HepG2 (cell line): ENCODE data around the gene ROM1. TPM values are rescaled to one million over a fixed set of nuclear protein-coding genes. Genes with fewer than 3 reads are reported as not detected.

Experiments used
- CAMTA2 ChIP-seq: sonication (generic); formaldehyde crosslinking; IDR thresholded peaks from 2 replicates; pipeline ENCODE4 v1.4.0; 2020; ENCODE audit warnings: mild to moderate bottlenecking, missing genetic modification reagents, borderline replicate concordance
- GABPB1 ChIP-seq: IDR thresholded peaks from 2 replicates; pipeline ENCODE4 v1.6.1; 2016; ENCODE audit warnings: mild to moderate bottlenecking, missing genetic modification reagents, moderate library complexity, missing compliant biosample characterization
- HOMEZ ChIP-seq: IDR thresholded peaks from 2 replicates; pipeline ENCODE4 v1.6.1; 2016; ENCODE audit warnings: low read depth
- HOXA5 ChIP-seq: sonication (generic); formaldehyde crosslinking; IDR thresholded peaks from 2 replicates; pipeline ENCODE4 v1.4.0; 2020; ENCODE audit warnings: missing genetic modification reagents
- IRF2 ChIP-seq: IDR thresholded peaks from 2 replicates; pipeline ENCODE4 v1.6.1; 2018; ENCODE audit warnings: missing genetic modification reagents, missing compliant biosample characterization
- MYNN ChIP-seq: sonication (generic); formaldehyde crosslinking; IDR thresholded peaks from 2 replicates; pipeline ENCODE4 v1.4.0; 2020; ENCODE audit warnings: mild to moderate bottlenecking, low read depth, missing genetic modification reagents
- NCOA1 ChIP-seq: sonication (generic); formaldehyde crosslinking; IDR thresholded peaks from 2 replicates; pipeline ENCODE4 v1.9.0; 2021; ENCODE audit warnings: missing genetic modification reagents
- NCOR1 ChIP-seq: fragments of 200-600 bp; sonication (generic); IDR thresholded peaks from 2 replicates; pipeline ENCODE4 v1.7.0; 2017; ENCODE audit warnings: antibody characterized with exemption, low read length, borderline replicate concordance
- NFRKB ChIP-seq: fragments of 450-650 bp; IDR thresholded peaks from 2 replicates; pipeline ENCODE4 v1.6.1; 2017
- POLR2A ChIP-seq, 2 experiments: IDR thresholded peaks; 2 replicates each; pipeline ENCODE4 v1.6.1; 2011; ENCODE audit warnings: low read depth in 2 of 2, low read length in 2 of 2, mild to moderate bottlenecking in 1 of 2, moderate library complexity in 1 of 2; ENCODE audit not compliant: insufficient read depth in 1 of 2
- RFX5 ChIP-seq: IDR thresholded peaks from 2 replicates; pipeline ENCODE4 v1.6.1; 2011; ENCODE audit warnings: low read depth, low read length, improper control_type of control experiment
- SALL1 ChIP-seq: sonication (generic); formaldehyde crosslinking; IDR thresholded peaks from 2 replicates; pipeline ENCODE4 v1.8.0; 2022; ENCODE audit warnings: mild to moderate bottlenecking, missing genetic modification reagents
- TFDP1 ChIP-seq: IDR thresholded peaks from 2 replicates; pipeline ENCODE4 v1.6.1; 2016; ENCODE audit warnings: missing compliant biosample characterization, missing genetic modification reagents, borderline replicate concordance
- ZBTB25 ChIP-seq: IDR thresholded peaks from 2 replicates; pipeline ENCODE4 v1.6.1; 2018; ENCODE audit warnings: missing genetic modification reagents
- ZBTB8A ChIP-seq: sonication (generic); formaldehyde crosslinking; IDR thresholded peaks from 2 replicates; pipeline ENCODE4 v1.4.0; 2020; ENCODE audit warnings: mild to moderate bottlenecking, low read depth, missing genetic modification reagents, borderline replicate concordance
- ZFY ChIP-seq: sonication (generic); formaldehyde crosslinking; IDR thresholded peaks from 2 replicates; pipeline ENCODE4 v1.4.0; 2020; ENCODE audit warnings: missing genetic modification reagents
- ZGPAT ChIP-seq: IDR thresholded peaks from 2 replicates; pipeline ENCODE4 v1.6.1; 2016; ENCODE audit warnings: mild to moderate bottlenecking
- ZNF18 ChIP-seq: sonication (generic); formaldehyde crosslinking; IDR thresholded peaks from 2 replicates; pipeline ENCODE4 v1.8.0; 2022; ENCODE audit warnings: mild to moderate bottlenecking, missing genetic modification reagents; ENCODE audit not compliant: insufficient replicate concordance
- ZNF510 ChIP-seq: sonication (generic); formaldehyde crosslinking; IDR thresholded peaks from 2 replicates; pipeline ENCODE4 v1.4.0; 2020; ENCODE audit warnings: low read depth, mild to moderate bottlenecking, missing genetic modification reagents
- ZSCAN29 ChIP-seq: sonication (generic); formaldehyde crosslinking; conservative IDR thresholded peaks from 2 replicates; pipeline ENCODE4 v1.4.0; 2020; ENCODE audit warnings: mild to moderate bottlenecking, missing genetic modification reagents
- ZSCAN9 ChIP-seq: IDR thresholded peaks from 2 replicates; pipeline ENCODE4 v1.6.1; 2016; ENCODE audit warnings: borderline replicate concordance
- polyA plus RNA-seq, 8 experiments: library from polyadenylated mRNA; depleted of rRNA in 3 of 8; stranded (reverse) in 7 of 8; unstranded in 1 of 8; fragments of >200 nt; fragmentation: Illumina TruSeq in 4 of 8; extraction: Trizol in 4 of 8; gene quantifications; 2 replicates each; pipeline versions ENCODE4 v1.2.1 to v1.2.3, GENCODE V29; 2011 to 2016; ENCODE audit warnings: low read depth in 4 of 8, missing spikeins in 1 of 8, mixed read lengths in 1 of 8; ENCODE audit not compliant: insufficient read depth in 1 of 8
- total RNA-seq, 5 experiments: library from RNA; depleted of rRNA; stranded (reverse); fragments of >200 nt; fragmentation: Illumina TruSeq; extraction: Trizol; gene quantifications; 2 replicates each; pipeline ENCODE4 v1.2.3, GENCODE V29; 2016; ENCODE audit warnings: low read depth in 1 of 5

Gene ROM1
- total and polyA plus RNA-seq, 2 of the 13 experiments (the other 11 are each of a cell fraction or from before 2014, with no cell fraction given) = 1.2 to 2.4 TPM

GRCh38 chr11:62591448-62592145, 21.5 kb upstream of the ROM1 start, which contains the start of gene TUT1 (continued):
- no peak for TF ChIP-seq ZNF18
- TF ChIP-seq GABPB1 (CRISPR knock-in tag) = peak; percentile 98
- peak; percentile 95 for TF ChIP-seq IRF2 (CRISPR knock-in tag)
- TF ChIP-seq ZFY (CRISPR knock-in tag) = peak; percentile 43; the same call in 1 of the 2 replicates
- no peak for TF ChIP-seq NCOA1 (CRISPR knock-in tag)
- peak; percentile 96 to 97 for TF ChIP-seq POLR2A (IDR thresholded peaks at IDR 0.05; ENCODE audit: insufficient read depth in 1 of 2, low read depth in 2 of 2, low read length in 2 of 2)
- no peak for TF ChIP-seq CAMTA2
- TF ChIP-seq ZGPAT (CRISPR knock-in tag) = peak; percentile 96
- peak; percentile 76 for TF ChIP-seq ZSCAN9 (CRISPR knock-in tag)
- TF ChIP-seq ZNF510 (CRISPR knock-in tag) = no peak
- peak; percentile 80 for TF ChIP-seq TFDP1
- TF ChIP-seq NCOR1 = peak; percentile 60; the same call in 1 of the 2 replicates
- TF ChIP-seq ZBTB8A = no peak; the same call in 1 of the 2 replicates
- TF ChIP-seq HOXA5 (CRISPR knock-in tag) = peak; percentile 89
- peak; percentile 97 for TF ChIP-seq ZBTB25
- TF ChIP-seq MYNN (CRISPR knock-in tag) = peak; percentile 53; the same call in 1 of the 2 replicates
- TF ChIP-seq RFX5 = peak; percentile 75; the same call in 1 of the 2 replicates
- no peak; the same call in 1 of the 2 replicates for TF ChIP-seq NFRKB
- TF ChIP-seq SALL1 (CRISPR knock-in tag) = peak; percentile 89
- TF ChIP-seq ZSCAN29 = 0 out of 2 replicates have a peak, but pooled peaks have one; percentile 81
- peak; percentile 84 for TF ChIP-seq HOMEZ (CRISPR knock-in tag)
